Heart left ventricle (tissue), 16 donors: ENCODE measurements around the gene PLA2G7. TPM values are rescaled to one million over a fixed set of nuclear protein-coding genes. Genes with fewer than 3 reads are reported as not detected.
A peak's percentile ranks its signal among the peaks of the same experiment; 100 is the strongest.

Source experiments
- ATAC-seq, 4 donors: fragments of 200-7000 bp; cut with Tn5 transposase; one replicate each; pipeline ENCODE4 v1.9.1; 2020 to 2022; ENCODE audit warnings: moderate library complexity in 4 of 4, mild to moderate bottlenecking in 3 of 4, moderate number of reproducible peaks in 1 of 4
- DNase-seq, 5 donors: peaks; one replicate each; pipeline ENCODE4 v3.0.0-alpha.2; 2020
- H3K27ac ChIP-seq, 12 donors: fragments of 200-600 bp; sonication (generic) in 4 of 12; one replicate each; pipeline versions ENCODE4 v1.5.0 to v1.8.0; 2016 to 2022; ENCODE audit warnings: mild to moderate bottlenecking in 2 of 12
- H3K27me3 ChIP-seq, 9 donors: fragments of 200-600 bp; sonication (generic) in 2 of 9; one replicate each; pipeline versions ENCODE4 v1.5.1 to v1.8.0; 2016 to 2022; ENCODE audit warnings: mild to moderate bottlenecking in 3 of 9
- H3K36me3 ChIP-seq, 9 donors: fragments of 200-600 bp; sonication (generic) in 2 of 9; one replicate each; pipeline versions ENCODE4 v1.5.0 to v1.8.0; 2018 to 2022; ENCODE audit warnings: mild to moderate bottlenecking in 2 of 9
- H3K4me1 ChIP-seq, 12 donors: fragments of 200-600 bp; sonication (generic) in 4 of 12; one replicate each; pipeline versions ENCODE4 v1.5.0 to v1.8.0; 2016 to 2022; ENCODE audit warnings: mild to moderate bottlenecking in 3 of 12
- H3K4me3 ChIP-seq, 12 donors: fragments of 200-600 bp; sonication (generic) in 4 of 12; one replicate each; pipeline versions ENCODE4 v1.5.0 to v1.8.0; 2017 to 2022; ENCODE audit warnings: mild to moderate bottlenecking in 9 of 12, moderate library complexity in 4 of 12
- H3K9me3 ChIP-seq, 12 donors: fragments of 200-600 bp; sonication (generic) in 4 of 12; one replicate each; pipeline versions ENCODE4 v1.5.0 to v1.8.0; 2016 to 2022; ENCODE audit warnings: mild to moderate bottlenecking in 1 of 12
- POLR2A ChIP-seq, 2 donors: fragments of 450-650 bp; IDR thresholded peaks; one replicate each; pipeline ENCODE4 v1.6.1; 2017; ENCODE audit warnings: antibody characterized with exemption in 2 of 2, mild to moderate bottlenecking in 2 of 2, moderate library complexity in 2 of 2
- WGBS, 4 donors: extraction: QIAGEN DNeasy Blood & Tissue Kit in 2 of 4; methylation state at CpG; one replicate each; pipeline versions ENCODE4 v1.1.5 to v1.1.7; 2013 to 2018; 5-methylcytosine and 5-hydroxymethylcytosine counted together
- intact Hi-C, 10 donors: fragments of 100-400 bp; cut with DNase I; formaldehyde crosslinking; loops; one replicate each; pipeline versions ENCODE4 v1.11.1 to v1.14.2; 2022
- polyA plus RNA-seq, 2 donors: library from polyadenylated mRNA; stranded (reverse); fragments of 200-250 nt; gene quantifications; one replicate each; pipeline ENCODE4 v1.2.3, GENCODE V29; 2013
- total RNA-seq, 9 donors: library from RNA; depleted of rRNA in 2 of 9; stranded (reverse); fragments of >200 nt in 2 of 9; fragmentation: NEBNext Ultra II Directional in 3 of 9; extraction: Animal tissue kit (Norgen Biotek cat#: 25700) in 3 of 9; gene quantifications; one replicate each; pipeline versions ENCODE4 v1.1.0 to v1.2.4, GENCODE V29; 2016 to 2023
- TF ChIP-seq, protein P1 (sequence below), 12 donors: fragments of 200-600 bp; sonication (generic) in 4 of 12; IDR thresholded peaks; one replicate each; pipeline versions ENCODE4 v1.5.0 to v1.8.0; 2018 to 2022; ENCODE audit warnings: antibody characterized with exemption in 12 of 12, mild to moderate bottlenecking in 5 of 12
- donor health status: ischemic (EF 13 %, LVEDD 7.1; RV severe dilation, severe dysfunction).
- donor health status: healthy with polysubstance abuse.
- donor health status: DM: no; HTN: yes; CAD: no.
- donor health status: DM: no; HTN: no; CAD: no.
- donor health status: ischemic (EF 25% LVEDD 6.9; RV normal size, moderate dysfunction).
- donor health status: ischemic (EF 25% LVEDD 5.7; RV mildly dilated, moderate dysfunction).
- donor health status: healthy.
- donor health status: DM: yes; HTN: yes; CAD: no.
- donor health status: ischemic (EF 35%, LVEDD 5.7; RV mildly dilated, moderate dysfunction).
- donor health status: nonischemic (EF 11% LVEDD 7.7; RV severe dilation, severe dysfunction).
- donor health status: DM: yes; HTN: yes; CAD: no.
- donor health status: PGD.
- donor health status: ischemic (EF 29% LVEDD 5.4; RV normal size, mild dysfunction).
- donor health status: nonischemic (EF 23%, LVEDD 6.1; RV moderate dilation, normal function).

The PLA2G7 gene
- total and polyA plus RNA-seq, 11 donors, result 0.19 to 10.8 (median 0.49) TPM; not detected in 3

DNA sequence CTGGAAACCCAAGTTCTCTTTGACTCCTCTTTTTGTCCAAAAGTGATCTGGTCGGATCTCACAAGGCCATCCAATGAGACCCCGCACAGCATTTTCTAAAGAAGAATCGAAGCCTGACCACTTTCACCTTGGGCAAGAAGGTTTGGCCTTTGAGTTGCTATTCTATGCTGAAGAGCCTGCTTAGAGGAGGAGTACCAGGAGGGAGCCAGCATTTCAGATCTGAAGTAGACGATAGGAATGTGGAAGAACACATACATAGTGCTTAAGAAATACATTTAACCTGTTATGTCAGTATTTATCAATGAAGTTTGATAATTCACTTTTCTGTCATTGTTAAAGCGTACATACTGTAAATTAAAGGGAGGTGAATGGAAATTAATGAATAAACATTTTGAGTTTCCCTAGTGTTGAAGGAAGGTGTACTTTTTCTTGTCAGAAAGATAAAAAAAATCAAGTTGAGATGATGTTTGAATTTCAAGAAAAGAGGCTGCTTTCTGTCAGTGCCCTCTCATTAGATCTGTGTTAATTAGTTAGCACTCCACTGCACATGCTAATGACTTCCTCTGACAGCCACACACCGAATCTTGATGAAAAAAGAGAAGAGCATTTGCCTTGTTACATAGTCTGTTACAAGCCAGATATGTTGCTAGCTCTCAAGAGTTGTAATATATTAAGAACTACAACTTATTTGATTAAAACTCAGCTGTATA lies 58.4 kb downstream of the PLA2G7 start:
- H3K4me3 ChIP-seq, result no peak overlapping the region
- peaks cover 0 to 58% (median 25%) of the 10 kb centered on the region in 9 donors for H3K36me3 ChIP-seq
- no peaks in the 10 kb centered on the region for H3K9me3 ChIP-seq
- no peak for ATAC-seq
- no peaks in the 10 kb centered on the region for H3K4me1 ChIP-seq
- TF ChIP-seq POLR2A (IDR thresholded peaks at IDR 0.05), result no peak
- TF ChIP-seq, protein P1, sequence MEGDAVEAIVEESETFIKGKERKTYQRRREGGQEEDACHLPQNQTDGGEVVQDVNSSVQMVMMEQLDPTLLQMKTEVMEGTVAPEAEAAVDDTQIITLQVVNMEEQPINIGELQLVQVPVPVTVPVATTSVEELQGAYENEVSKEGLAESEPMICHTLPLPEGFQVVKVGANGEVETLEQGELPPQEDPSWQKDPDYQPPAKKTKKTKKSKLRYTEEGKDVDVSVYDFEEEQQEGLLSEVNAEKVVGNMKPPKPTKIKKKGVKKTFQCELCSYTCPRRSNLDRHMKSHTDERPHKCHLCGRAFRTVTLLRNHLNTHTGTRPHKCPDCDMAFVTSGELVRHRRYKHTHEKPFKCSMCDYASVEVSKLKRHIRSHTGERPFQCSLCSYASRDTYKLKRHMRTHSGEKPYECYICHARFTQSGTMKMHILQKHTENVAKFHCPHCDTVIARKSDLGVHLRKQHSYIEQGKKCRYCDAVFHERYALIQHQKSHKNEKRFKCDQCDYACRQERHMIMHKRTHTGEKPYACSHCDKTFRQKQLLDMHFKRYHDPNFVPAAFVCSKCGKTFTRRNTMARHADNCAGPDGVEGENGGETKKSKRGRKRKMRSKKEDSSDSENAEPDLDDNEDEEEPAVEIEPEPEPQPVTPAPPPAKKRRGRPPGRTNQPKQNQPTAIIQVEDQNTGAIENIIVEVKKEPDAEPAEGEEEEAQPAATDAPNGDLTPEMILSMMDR (IDR thresholded peaks at IDR 0.05), result no peak
- intact Hi-C loops, result no loop called here
- DNase-seq, result no peak
- no peak overlapping the region for H3K27ac ChIP-seq
- H3K27me3 ChIP-seq, result no peaks in the 10 kb centered on the region
- WGBS, 4 donors, result 87 to 93% (median 90%) methylated on average over 6 of the region's 6 CpGs

DNA sequence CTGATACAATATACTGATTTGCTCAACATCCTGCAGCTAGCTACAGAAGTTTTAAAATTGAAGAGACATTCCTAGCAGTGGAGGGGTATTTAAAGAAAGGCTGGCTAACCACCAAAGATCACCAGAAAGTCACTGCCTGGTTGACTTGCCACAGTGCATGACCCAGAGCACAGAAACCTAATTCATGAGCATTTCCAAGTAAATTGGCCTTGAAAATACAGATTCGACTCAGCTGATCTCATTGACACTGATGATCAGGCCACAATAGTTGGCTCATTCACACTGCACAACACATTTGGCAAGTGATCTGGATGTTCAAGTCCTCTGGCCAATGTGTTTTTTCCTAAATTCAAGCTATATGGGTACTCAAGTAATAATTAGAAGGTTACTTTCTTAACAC lies 60.8 kb downstream of the PLA2G7 start:
- Histone ChIP-seq H3K36me3 (peaks cover 0 to 79% (median 30%) of the 10 kb centered on the region in 9 donors), H3K4me1 (no peaks in the 10 kb centered on the region), H3K27me3 (no peaks in the 10 kb centered on the region), H3K9me3 (no peaks in the 10 kb centered on the region), H3K4me3 (no peak overlapping the region), H3K27ac (no peak overlapping the region)
- no peak for ATAC-seq
- intact Hi-C loops, result no loop called here
- no peak for DNase-seq
- 88 to 93% (median 89%) methylated on average over 1 of the region's 1 CpG for WGBS, 4 donors
- TF ChIP-seq POLR2A (IDR thresholded peaks at IDR 0.05), result no peak
- TF ChIP-seq, protein P1 (IDR thresholded peaks at IDR 0.05), result no peak

DNA sequence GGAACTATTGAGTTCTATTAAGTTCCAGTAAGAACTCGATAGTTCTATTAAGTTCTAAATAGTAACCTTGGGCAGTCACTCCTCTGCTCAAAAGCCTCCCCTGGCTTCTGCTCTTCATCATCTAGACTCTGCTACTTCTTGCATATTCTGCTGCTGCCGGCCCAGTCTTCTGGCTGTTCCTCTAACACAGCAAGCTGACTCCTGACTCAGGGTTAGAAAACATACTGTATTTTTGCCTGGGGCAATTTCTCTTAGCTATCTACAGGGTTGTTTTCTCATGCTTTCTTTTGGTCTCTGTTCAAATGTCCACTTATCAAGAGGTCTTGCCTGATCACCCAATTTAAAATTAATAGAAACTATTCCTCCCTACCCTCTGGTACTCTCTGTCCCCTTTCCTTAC lies 67.8 kb downstream of the PLA2G7 start:
- H3K27ac ChIP-seq, result no peak overlapping the region
- TF ChIP-seq POLR2A (IDR thresholded peaks at IDR 0.05), result no peak
- TF ChIP-seq, protein P1 (IDR thresholded peaks at IDR 0.05), result no peak
- ATAC-seq, result no peak
- H3K9me3 ChIP-seq, result no peaks in the 10 kb centered on the region
- no peaks in the 10 kb centered on the region for H3K4me1 ChIP-seq
- intact Hi-C loops, result no loop called here
- H3K27me3 ChIP-seq, result no peaks in the 10 kb centered on the region
- 93 to 98% (median 95%) methylated on average over 2 of the region's 2 CpGs for WGBS, 4 donors
- no peak for DNase-seq
- H3K4me3 ChIP-seq, result no peak overlapping the region
- H3K36me3 ChIP-seq, result peaks cover 0 to 90% (median 27%) of the 10 kb centered on the region in 9 donors

DNA sequence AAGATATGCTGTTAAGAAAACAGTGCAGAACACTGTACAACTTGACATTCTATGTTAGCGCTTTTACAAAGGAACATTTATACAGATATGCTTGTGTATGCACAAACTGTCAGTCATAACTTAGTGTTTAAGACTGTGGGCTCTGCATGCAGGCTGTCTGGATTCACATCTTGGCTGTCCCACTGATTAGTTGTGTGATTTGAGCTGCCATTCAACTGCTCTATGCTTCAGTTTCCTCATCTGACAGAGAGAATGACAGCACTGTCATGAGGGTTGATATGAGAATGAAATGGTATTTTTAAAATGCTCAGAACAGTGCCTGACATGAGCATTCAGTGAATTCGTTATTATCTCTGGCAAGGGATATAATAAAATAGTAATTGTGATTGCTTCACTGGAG lies 73.7 kb downstream of the PLA2G7 start:
- ATAC-seq (peak in 1 of 4 donors; percentile 22), DNase-seq (no peak)
- Histone ChIP-seq H3K27ac (no peak overlapping the region), H3K4me1 (peaks cover 0 to 5% (median 0%) of the 10 kb centered on the region in 12 donors), H3K4me3 (no peak overlapping the region), H3K36me3 (peaks cover 0 to 65% (median 10%) of the 10 kb centered on the region in 9 donors), H3K9me3 (no peaks in the 10 kb centered on the region), H3K27me3 (no peaks in the 10 kb centered on the region)
- 56 to 70% (median 62%) methylated on average over 2 of the region's 2 CpGs for WGBS, 4 donors
- no peak for TF ChIP-seq POLR2A (IDR thresholded peaks at IDR 0.05)
- intact Hi-C loops, result no loop called here

DNA sequence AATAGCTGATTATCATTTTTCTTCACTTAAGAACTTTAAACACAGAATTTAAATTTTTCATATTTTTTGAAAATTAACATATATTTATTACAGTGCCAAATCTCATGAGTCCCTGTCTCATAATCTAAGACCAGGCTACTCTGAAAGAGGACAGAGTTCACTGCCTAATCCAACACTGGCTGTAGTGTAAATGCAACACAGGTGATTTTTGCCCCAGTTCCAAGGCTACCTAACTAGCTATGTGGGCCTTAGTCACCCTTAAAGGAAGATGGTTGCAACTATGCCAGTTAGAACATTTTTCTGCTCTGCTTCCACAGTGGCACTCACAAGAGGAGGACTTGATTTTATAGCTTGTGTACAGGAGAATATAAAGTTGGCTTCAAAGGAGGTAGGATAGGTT lies 77.5 kb downstream of the PLA2G7 start:
- intact Hi-C loops, result no loop called here

More for the DNA sequence above, 77.5 kb downstream of the PLA2G7 start:
- Histone ChIP-seq H3K36me3 (peaks cover 0 to 39% (median 6%) of the 10 kb centered on the region in 9 donors), H3K27me3 (peaks cover 0 to 5% (median 0%) of the 10 kb centered on the region in 9 donors), H3K4me3 (no peak overlapping the region), H3K4me1 (peaks cover 0 to 17% (median 7%) of the 10 kb centered on the region in 12 donors), H3K27ac (no peak overlapping the region), H3K9me3 (no peaks in the 10 kb centered on the region)
- TF ChIP-seq POLR2A (IDR thresholded peaks at IDR 0.05), result no peak
- TF ChIP-seq, protein P1 (IDR thresholded peaks at IDR 0.05), result no peak
- no peak for ATAC-seq
- no peak for DNase-seq
